HepG2 (cell line): ENCODE data around the gene NRG3.

Experiments used
- BHLHE40 ChIP-seq: IDR thresholded peaks from 2 replicates; pipeline ENCODE4 v1.6.1; 2011; ENCODE audit warnings: low read length, improper control_type of control experiment
- CTCF ChIP-seq: sonication (generic); formaldehyde crosslinking; IDR thresholded peaks from 2 replicates; pipeline ENCODE4 v1.5.0; 2020; ENCODE audit warnings: mild to moderate bottlenecking, missing genetic modification reagents, moderate library complexity
- ELK4 ChIP-seq: sonication (generic); formaldehyde crosslinking; IDR thresholded peaks from 2 replicates; pipeline ENCODE4 v1.9.0; 2021; ENCODE audit warnings: missing genetic modification reagents, borderline replicate concordance
- MIER3 ChIP-seq: IDR thresholded peaks from 2 replicates; pipeline ENCODE4 v1.6.1; 2016; ENCODE audit warnings: missing compliant biosample characterization, borderline replicate concordance
- POLR2AphosphoS2 ChIP-seq: IDR thresholded peaks from 2 replicates; pipeline ENCODE4 v1.6.1; 2011; ENCODE audit warnings: low read depth, low read length, improper control_type of control experiment
- TEAD2 ChIP-seq: sonication (generic); formaldehyde crosslinking; IDR thresholded peaks from 2 replicates; pipeline ENCODE4 v1.9.0; 2021; ENCODE audit warnings: missing genetic modification reagents
- ZNF232 ChIP-seq: sonication (generic); formaldehyde crosslinking; IDR thresholded peaks from 2 replicates; pipeline ENCODE4 v1.4.0; 2020; ENCODE audit warnings: missing genetic modification reagents, borderline replicate concordance
- ZNF280B ChIP-seq: sonication (generic); formaldehyde crosslinking; IDR thresholded peaks from 2 replicates; pipeline ENCODE4 v1.5.0; 2020; ENCODE audit warnings: missing genetic modification reagents, mild to moderate bottlenecking, borderline replicate concordance
- ZNF496 ChIP-seq: sonication (generic); formaldehyde crosslinking; IDR thresholded peaks from 2 replicates; pipeline ENCODE4 v1.8.1; 2023; ENCODE audit warnings: mild to moderate bottlenecking, moderate library complexity, missing genetic modification reagents; ENCODE audit not compliant: insufficient replicate concordance

- TF ChIP-seq ELK4, result no peak
- TF ChIP-seq MIER3 (CRISPR knock-in tag), result no peak
- no peak for TF ChIP-seq ZNF232 (CRISPR knock-in tag)
- no peak for TF ChIP-seq ZNF496 (CRISPR knock-in tag)
- no peak for TF ChIP-seq POLR2AphosphoS2
- no peak for TF ChIP-seq TEAD2 (CRISPR knock-in tag)
- TF ChIP-seq CTCF (CRISPR knock-in tag), result no peak
- TF ChIP-seq BHLHE40, result no peak
- no peak for TF ChIP-seq ZNF280B (CRISPR knock-in tag)
These were observed 597.7 kb downstream of the NRG3 start for GRCh38 chr10:82472406-82473335.
